Endothelial cell (in vitro differentiated cells): ENCODE data around the gene N4BP2. TPM values are rescaled to one million over a fixed set of nuclear protein-coding genes. Genes with fewer than 3 reads are reported as not detected.
A peak's percentile ranks its signal among the peaks of the same experiment; 100 is the strongest.

Source experiments
- DNase-seq: peaks from one replicate; pipeline ENCODE4 v3.0.0; 2021; ENCODE audit warnings: low spot score
- H3K27ac Mint-ChIP-seq: one replicate; pipeline ENCODE4 v1.8.0; 2021; ENCODE audit warnings: mixed read lengths, inconsistent platforms; ENCODE audit not compliant: unreplicated experiment
- H3K27me3 Mint-ChIP-seq: one replicate; pipeline ENCODE4 v1.8.0; 2021; ENCODE audit warnings: mild to moderate bottlenecking, moderate library complexity, mixed read lengths, inconsistent platforms; ENCODE audit not compliant: unreplicated experiment
- H3K36me3 Mint-ChIP-seq: one replicate; pipeline ENCODE4 v1.8.0; 2021; ENCODE audit warnings: mild to moderate bottlenecking, low read depth, mixed read lengths, inconsistent platforms; ENCODE audit not compliant: unreplicated experiment
- H3K4me1 Mint-ChIP-seq: one replicate; pipeline ENCODE4 v1.8.0; 2021; ENCODE audit warnings: mild to moderate bottlenecking, mixed read lengths, inconsistent platforms; ENCODE audit not compliant: unreplicated experiment
- H3K4me3 Mint-ChIP-seq: one replicate; pipeline ENCODE4 v1.8.0; 2021; ENCODE audit warnings: mild to moderate bottlenecking, mixed read lengths, inconsistent platforms; ENCODE audit not compliant: unreplicated experiment
- H3K9me3 Mint-ChIP-seq: one replicate; pipeline ENCODE4 v1.8.0; 2021; ENCODE audit warnings: mixed read lengths, inconsistent platforms; ENCODE audit not compliant: unreplicated experiment
- CTCF ChIP-seq: fragments of 200-600 bp; sonication (generic); IDR thresholded peaks from one replicate; pipeline ENCODE4 v1.5.0; 2021; ENCODE audit warnings: antibody characterized with exemption; ENCODE audit not compliant: unreplicated experiment
- total RNA-seq: library from RNA; stranded (reverse); fragmentation: NEBNext Ultra II Directional; extraction: Animal tissue kit (Norgen Biotek cat#: 25700); gene quantifications from one replicate; pipeline ENCODE4 v1.2.1, GENCODE V29; 2021; ENCODE audit not compliant: unreplicated experiment

Gene N4BP2
- total RNA-seq, 1 donor from 2014 or later, result 24.9 TPM

GRCh38 chr4:40058854-40059253 is 2.2 kb downstream of the N4BP2 start:
- H3K27ac Mint-ChIP-seq, result no peak overlapping the region
- H3K27me3 Mint-ChIP-seq, result peaks cover 14% of the 10 kb centered on the region
- H3K36me3 Mint-ChIP-seq, result peaks cover 13% of the 10 kb centered on the region
- no peaks in the 10 kb centered on the region for H3K9me3 Mint-ChIP-seq
- DNase-seq, result no peak
- H3K4me3 Mint-ChIP-seq, result peak overlapping the region; percentile 62
- no peak for TF ChIP-seq CTCF
- H3K4me1 Mint-ChIP-seq, result peaks cover 23% of the 10 kb centered on the region

DNA sequence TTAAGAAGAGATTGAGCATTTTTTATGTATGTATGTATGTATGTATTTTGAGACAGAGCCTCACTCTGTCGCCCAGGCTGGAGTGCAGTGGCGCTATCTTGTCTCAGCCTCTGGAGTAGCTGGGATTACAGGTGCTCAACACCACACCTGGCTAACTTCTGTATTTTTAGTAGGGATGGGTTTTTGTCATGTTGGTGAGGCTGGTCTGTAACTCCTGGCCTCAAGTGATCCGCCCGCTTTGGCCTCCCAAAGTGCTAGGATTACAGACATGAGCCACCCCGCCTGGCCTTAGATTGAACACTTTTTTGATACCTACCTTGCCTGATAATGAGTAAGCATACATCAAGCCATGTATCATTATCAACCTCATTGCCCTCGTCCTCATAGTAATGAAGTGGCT is 2.7 kb downstream of the N4BP2 start:
- no peak for TF ChIP-seq CTCF
- Mint-ChIP-seq H3K27me3 (peaks cover 14% of the 10 kb centered on the region), H3K4me1 (peaks cover 23% of the 10 kb centered on the region), H3K27ac (no peak overlapping the region), H3K9me3 (no peaks in the 10 kb centered on the region), H3K4me3 (peak overlapping the region; percentile 62), H3K36me3 (peaks cover 13% of the 10 kb centered on the region)
- DNase-seq, result no peak

DNA sequence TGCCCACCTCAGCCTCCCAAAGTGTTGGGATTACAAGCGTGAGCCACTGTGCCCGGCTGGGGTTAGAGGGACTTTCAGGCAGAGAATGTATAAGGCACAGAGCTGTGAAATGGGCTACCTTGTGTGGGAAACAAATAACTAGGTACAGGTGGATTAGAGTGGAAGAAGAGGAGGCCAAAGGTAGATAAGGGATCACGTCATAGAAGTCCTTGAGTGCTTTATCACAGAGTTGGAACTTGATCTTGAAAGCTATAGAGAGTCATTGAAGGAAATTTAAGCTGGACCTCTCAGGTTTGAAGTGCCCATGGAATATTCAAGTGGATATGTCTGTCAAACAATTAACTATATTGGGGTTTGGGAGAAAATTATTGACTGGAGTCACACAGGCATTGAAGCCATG is 8.4 kb downstream of the N4BP2 start:
- no peak overlapping the region for H3K27ac Mint-ChIP-seq
- H3K36me3 Mint-ChIP-seq, result peaks cover 6% of the 10 kb centered on the region
- H3K4me3 Mint-ChIP-seq, result no peak overlapping the region
- H3K27me3 Mint-ChIP-seq, result no peaks in the 10 kb centered on the region
- H3K4me1 Mint-ChIP-seq, result no peaks in the 10 kb centered on the region
- H3K9me3 Mint-ChIP-seq, result no peaks in the 10 kb centered on the region
- DNase-seq, result no peak
- no peak for TF ChIP-seq CTCF

- no peak for TF ChIP-seq CTCF
- Mint-ChIP-seq H3K27me3 (peaks cover 2% of the 10 kb centered on the region), H3K4me1 (peaks cover 7% of the 10 kb centered on the region), H3K36me3 (peaks cover 10% of the 10 kb centered on the region), H3K4me3 (no peak overlapping the region), H3K9me3 (no peaks in the 10 kb centered on the region), H3K27ac (no peak overlapping the region)
- DNase-seq, result no peak
These were observed 10.0 kb downstream of the N4BP2 start for GRCh38 chr4:40066651-40067050.

GRCh38 chr4:40070387-40070786 is 13.7 kb downstream of the N4BP2 start:
- H3K27me3 Mint-ChIP-seq, result peaks cover 2% of the 10 kb centered on the region
- no peak for TF ChIP-seq CTCF
- H3K27ac Mint-ChIP-seq, result no peak overlapping the region
- peaks cover 4% of the 10 kb centered on the region for H3K36me3 Mint-ChIP-seq
- H3K4me3 Mint-ChIP-seq, result no peak overlapping the region
- no peaks in the 10 kb centered on the region for H3K9me3 Mint-ChIP-seq
- no peak for DNase-seq
- H3K4me1 Mint-ChIP-seq, result peaks cover 7% of the 10 kb centered on the region
